SU-DHL-6 (cell line): ENCODE measurements around the gene EPB41L5.

Experiments used
- CTCF ChIP-seq: fragments of 200-600 bp; sonication (generic); IDR thresholded peaks from one replicate; pipeline ENCODE4 v1.5.1; 2017; ENCODE audit warnings: antibody characterized with exemption, mild to moderate bottlenecking, low read length, moderate library complexity; ENCODE audit not compliant: insufficient read depth, poor library complexity, severe bottlenecking
- EZH2phosphoT487 ChIP-seq: fragments of 200-600 bp; sonication (generic), shearing (Covaris generic); conservative IDR thresholded peaks from 2 replicates; pipeline ENCODE4 v1.6.1; 2018; ENCODE audit warnings: mild to moderate bottlenecking, antibody characterized with exemption, low read length, moderate library complexity, mixed read lengths

- TF ChIP-seq CTCF (no peak), EZH2phosphoT487 (no peak)
Measured at GRCh38 chr2:120179396-120179795, 166.5 kb downstream of the EPB41L5 start.
